HG02970 (cell line): Measurements from ENCODE around the gene ULBP3.
"Not testable (repeated sequence)": the region's sequence is repeated elsewhere in the genome, so short reads cannot be mapped to it uniquely, and the experiment has no call there.

ENCODE experiments used
- ATAC-seq: cut with Tn5 transposase; IDR thresholded peaks from one replicate; pipeline ENCODE4 v1.9.1; 2021; ENCODE audit warnings: mild to moderate bottlenecking, moderate library complexity, moderate number of reproducible peaks; ENCODE audit not compliant: unreplicated experiment, low FRiP score

ULBP3 gene

DNA sequence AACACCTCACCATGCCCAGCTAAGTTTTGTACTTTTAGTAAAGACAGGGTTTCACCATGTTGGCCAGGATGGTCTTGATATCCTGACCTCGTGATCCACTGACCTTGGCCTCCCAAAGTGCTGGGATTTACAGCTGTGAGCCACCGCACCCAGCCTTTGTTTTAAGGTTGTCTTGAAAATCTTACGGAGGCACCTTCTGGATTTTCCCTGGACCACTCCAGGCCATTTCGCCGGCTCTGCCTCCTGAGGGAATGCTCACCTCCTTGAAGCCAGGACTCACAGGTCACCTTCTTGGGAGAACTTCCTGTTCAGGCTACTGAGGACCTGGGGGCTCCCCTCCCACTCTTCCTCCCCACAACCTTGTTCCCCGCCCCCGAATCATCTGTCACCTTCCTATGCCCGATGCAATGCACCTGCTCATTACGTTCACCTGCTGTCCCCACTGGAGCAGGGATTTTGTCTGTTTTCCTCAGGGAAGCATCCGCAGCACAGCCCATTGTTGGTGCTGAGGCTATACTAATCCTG is 24.2 kb downstream of the ULBP3 start:
- ATAC-seq, result no peak

DNA sequence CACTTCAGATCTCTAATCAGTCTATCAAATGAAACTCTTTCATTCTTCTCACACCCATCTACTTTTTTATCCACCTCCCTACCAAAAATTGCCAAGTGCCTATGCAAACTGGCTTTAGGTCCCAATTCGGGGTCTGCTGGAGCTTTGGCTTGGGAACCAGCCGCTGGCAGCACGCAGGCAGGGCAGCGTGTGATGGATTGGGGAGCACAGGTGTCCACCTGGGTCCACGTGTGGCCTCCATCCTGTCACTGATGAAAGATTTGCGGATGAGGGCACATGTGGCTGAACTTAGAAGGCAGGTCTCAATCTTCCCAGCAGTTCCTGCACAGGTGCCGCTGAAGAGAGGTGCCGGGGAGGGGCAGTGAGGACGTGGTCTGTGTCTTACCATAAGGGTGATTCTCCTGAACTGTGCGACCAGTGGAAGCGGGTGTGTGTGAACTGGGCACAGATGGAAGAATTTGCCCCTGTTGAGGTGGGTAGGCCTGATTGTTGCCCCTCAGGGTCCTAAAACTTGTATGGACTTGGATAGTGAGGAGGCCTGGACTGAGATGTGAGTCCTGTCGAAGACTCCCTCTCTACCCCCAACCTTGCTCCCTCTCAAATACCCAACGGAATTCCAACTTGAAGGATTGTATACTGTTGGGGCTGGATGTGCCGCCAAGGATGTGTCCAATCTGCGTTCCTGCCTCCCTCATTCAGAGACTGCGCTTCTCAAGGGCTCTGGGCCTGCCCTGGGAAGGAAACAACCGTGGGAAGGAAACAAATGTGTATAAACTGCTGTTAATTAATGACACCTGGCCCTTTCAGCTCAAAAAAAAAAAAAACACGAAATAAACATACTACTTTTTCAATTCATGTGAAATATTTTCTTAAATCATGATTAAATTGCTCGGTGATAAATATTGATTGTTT is 25.2 kb downstream of the ULBP3 start:
- no peak for ATAC-seq

- no peak for ATAC-seq
Observed at GRCh38 chr6:150043096-150043495, 25.8 kb downstream of the ULBP3 start.

- ATAC-seq, result no peak
Observed at GRCh38 chr6:150038202-150039062, 30.5 kb downstream of the ULBP3 start.

DNA sequence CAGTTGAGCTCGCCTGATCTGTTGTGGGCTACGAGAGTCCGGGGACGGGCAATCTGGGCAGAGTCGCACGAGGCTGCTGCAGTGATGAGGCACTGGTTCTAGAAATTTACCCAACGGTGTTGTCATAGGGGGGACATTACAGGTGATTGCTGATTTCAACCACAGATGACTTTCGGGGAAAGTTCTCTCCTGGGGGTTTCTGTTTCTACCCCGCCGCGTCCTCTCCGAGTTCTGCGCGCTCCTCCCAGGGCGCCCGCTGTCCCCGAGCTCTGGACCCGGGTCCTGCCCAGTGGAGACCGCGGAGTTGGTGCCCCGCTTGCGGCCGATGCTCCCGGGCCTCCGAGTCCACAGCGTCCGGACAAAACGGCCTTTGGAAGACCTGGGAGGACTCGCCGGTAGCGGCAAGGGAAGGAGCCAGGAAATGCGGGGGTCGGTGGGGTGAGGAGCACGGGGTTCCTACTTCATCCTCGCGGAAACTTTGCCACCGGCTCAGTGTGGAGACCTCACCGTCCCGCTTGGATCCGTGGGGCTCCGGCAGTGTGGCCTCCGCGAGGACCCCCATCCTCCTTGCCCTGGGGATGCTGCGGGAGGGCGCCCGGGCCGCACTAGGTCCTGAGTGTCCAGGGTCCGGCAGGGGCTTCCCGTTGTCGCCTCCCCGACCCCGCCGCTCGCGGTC is 31.3 kb downstream of the ULBP3 start:
- no peak for ATAC-seq

DNA sequence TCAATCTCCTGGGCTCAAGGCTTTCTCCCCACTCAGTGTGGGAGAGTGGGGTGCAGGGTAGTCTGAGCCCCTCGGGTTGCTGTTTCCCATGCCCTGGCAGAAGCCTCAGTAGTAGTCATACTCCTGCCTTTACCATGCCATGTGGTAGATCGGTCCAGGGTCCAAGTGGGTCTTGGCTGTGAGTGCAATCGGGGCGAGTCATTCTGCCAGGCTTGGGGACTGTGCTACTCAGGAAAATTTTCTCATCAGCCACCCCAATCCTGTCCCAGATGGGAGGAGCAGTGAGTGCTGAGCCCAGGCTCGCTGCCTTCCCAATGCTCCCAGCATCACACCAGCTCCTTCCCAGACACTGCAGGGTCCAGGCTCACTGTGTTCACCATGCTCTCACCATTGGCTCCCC is 32.8 kb downstream of the ULBP3 start:
- ATAC-seq, result no peak

DNA sequence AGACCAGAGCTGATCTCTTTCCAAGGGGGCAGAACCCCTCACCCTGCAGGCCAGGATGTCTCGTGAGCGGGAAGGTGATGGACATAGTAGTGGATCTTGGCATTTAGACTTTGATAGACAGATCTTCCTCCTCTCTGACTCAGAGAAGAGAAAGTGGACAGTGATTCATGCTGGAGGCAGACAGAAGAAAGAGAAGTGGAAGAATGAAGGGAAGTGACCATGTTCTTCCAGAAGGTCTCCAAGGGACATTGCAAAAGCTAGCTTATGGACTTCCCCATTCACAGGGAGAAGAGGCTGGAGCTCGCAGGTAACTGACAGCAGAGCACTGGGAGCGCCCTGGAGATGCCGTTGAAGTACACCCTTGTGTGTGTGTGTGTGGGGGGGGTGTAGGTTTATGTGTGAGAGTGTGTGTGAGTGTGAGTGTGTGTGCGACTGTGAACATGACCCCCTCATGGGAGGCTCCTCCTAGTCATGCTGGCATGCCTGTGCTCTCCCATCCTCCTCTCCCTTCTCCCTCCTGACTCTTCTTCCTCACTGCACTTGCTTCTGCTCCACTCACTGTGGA is 35.6 kb downstream of the ULBP3 start:
- ATAC-seq, result no peak

DNA sequence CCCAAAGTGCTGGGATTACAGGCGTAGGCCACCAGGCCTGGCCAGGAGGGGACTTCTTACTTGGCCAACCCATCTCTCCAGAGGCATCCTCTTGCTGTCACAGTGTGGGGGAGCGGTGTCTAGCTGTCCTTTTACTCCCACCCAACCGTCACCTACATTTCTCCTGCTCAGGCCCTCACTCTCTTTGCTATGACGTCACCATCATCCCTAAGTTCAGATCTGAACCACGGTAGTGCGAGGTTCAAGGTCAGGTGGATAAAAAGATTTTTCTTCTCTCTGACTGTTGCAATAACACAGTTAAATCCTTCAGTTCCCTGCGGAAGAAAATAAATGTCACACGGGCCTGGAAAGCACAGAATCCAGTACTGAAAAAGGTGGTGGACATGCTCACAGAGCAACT is 36.3 kb downstream of the ULBP3 start:
- no peak for ATAC-seq

- ATAC-seq, result no peak
Observed at GRCh38 chr6:150030611-150031010, 38.3 kb downstream of the ULBP3 start.

GRCh38 chr6:150029749-150030148 is 39.2 kb downstream of the ULBP3 start:
- no peak for ATAC-seq

DNA sequence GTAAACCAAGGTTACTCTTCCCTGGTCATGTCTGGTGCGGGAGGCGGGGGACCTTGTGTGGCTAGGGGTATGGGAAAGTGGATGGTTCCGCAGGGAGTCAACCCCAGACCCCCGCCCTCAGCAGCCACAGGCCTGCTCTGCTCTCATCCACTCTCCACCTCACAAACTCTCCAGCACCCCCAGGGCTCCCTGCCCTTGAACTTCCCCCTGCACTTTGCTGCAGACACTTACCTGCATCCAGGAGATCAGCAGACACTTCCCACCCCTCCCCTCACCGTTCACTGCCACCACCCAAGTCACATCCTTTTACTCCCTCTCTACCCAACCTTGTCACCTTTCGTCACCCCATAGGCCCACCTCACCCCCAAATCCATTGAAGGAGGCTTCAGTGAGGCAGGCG is 39.6 kb downstream of the ULBP3 start:
- no peak for ATAC-seq

DNA sequence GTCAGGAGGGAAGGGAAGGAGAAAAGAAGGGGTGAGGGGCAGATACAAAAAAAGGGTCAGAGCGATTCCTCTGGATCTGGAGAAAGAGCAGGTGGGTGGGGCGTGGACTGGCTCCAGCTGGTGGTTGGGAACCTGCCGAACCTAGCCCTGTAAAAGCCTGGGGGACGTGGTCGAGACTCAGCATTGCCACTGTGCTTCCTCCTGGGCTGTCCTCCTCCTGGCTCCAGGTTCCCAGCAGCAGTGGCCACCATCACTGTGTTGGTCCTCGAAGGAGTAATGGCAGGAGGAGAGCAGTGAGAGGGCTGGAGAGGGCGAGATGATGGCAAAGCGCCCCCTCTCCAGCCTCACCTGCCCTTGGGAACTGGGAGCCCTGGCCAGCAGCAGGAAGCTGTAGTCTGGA is 40.1 kb downstream of the ULBP3 start:
- ATAC-seq, result no peak

DNA sequence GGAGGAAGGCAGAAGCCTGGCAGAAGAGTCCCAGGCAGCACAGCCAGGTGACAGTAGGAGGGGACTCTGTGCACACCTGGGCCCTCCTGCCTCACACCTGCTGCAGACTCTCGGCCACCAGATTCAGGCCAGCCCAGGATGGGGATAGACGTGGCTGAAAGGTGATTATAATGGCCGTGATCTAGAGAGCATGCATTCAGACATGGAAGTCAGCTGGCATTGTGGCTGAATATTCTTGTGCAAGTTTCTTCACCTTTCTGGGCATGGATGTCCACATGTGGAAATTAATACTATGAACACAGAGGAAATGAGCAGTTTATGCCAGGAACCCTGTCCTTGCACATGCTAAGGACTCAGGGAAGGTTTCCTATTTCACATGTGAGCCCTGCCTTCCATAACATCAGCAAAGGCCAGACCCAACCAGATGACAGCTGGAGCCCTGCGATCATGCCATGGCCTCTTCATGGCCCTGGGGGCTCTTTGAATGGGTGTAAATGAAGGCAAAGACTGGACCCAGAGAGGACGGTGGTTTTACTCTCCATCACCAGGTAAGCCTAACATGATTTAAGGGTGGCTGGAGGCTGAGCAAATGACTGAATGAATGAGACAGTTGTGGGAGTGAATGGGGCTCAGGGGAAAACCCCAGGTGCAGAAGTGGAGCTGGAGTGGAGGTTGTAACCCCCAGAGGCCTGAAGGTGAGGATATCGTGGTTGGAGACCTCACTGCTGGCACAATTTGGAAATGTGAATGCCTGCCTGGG is 40.9 kb downstream of the ULBP3 start:
- no peak for ATAC-seq

GRCh38 chr6:150026976-150027805 is 41.7 kb downstream of the ULBP3 start:
- no peak for ATAC-seq

DNA sequence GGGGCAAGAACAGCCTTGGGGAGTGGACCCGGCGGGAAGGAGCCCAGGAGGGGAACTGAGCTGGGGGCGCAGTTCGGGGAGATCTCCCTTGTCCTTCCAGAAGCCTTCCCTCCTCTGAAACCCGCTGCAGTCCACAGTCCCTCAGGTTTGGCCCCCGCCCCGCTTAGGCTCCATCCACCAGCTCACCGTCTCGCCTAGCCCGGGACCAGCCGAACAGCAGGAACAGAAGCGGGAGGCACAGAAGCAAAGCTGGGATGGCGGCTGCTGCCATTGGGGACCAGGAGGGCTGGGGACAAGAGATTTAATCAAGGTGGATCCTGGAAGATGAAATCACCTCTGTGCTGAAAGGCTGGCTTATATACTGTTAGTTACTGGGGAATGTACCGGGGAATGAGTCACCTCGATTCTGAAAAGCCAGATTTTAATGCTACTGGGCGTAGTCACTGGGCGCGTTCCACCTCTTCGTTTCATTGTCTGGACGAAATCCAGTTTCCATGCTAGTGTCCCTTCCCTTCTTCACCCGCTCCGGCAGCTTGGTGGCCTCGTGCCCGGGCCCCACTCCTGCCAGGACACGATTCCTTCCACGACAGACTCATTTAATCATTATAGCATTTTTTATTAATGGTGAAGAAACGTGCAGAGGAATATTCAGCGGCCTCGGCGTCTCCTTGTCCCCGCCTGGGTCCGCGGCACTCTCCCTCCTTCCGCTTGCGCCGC is 43.6 kb downstream of the ULBP3 start, which contains the start of gene RAET1L:
Gene RAET1L (minus strand): TSS at position 332 of the 717 bp plus-strand sequence. CDS start 61 bp downstream, at position 271.
- ATAC-seq, result no peak

GRCh38 chr6:150024646-150025155 is 44.2 kb downstream of the ULBP3 start:
- ATAC-seq, result no peak

GRCh38 chr6:150024021-150024420 is 44.9 kb downstream of the ULBP3 start:
- ATAC-seq, result not testable (repeated sequence)

GRCh38 chr6:150021870-150022269 is 47.1 kb downstream of the ULBP3 start:
- ATAC-seq, result not testable (repeated sequence)
